ENCODE data around the gene GSTK1.

GRCh38 chr7:143245123-143245522, 18.1 kb upstream of the GSTK1 start:
- no peak for TF ChIP-seq CTCF (IDR thresholded peaks at IDR 0.05)
- TF ChIP-seq POLR2A (IDR thresholded peaks at IDR 0.05), result no peak
- TF ChIP-seq POLR2AphosphoS5 (IDR thresholded peaks at IDR 0.05), result no peak
- TF ChIP-seq EP300 (IDR thresholded peaks at IDR 0.05), result no peak

Measured in stomach (tissue), 4 donors.